Endothelial cell of umbilical vein (primary cell): ENCODE results near the gene PPP1R9B. TPM values are rescaled to one million over a fixed set of nuclear protein-coding genes. Genes with fewer than 3 reads are reported as not detected.

Experiments
- BruUV-seq: library from RNA; stranded (reverse); fragments of 400-500 nt; replicated peaks from 2 replicates; lab custom pipeline; 2021; lab: Mats Ljungman, UMichigan
- CTCF ChIA-PET: fragments of 300-600, 350-600 bp; sonication (Branson Sonifier 250); formaldehyde crosslinking; loops from one replicate; lab custom pipeline; 2021; ENCODE audit warnings: antibody characterized with exemption, inconsistent platforms; lab: Charles Lee
- POLR2A ChIA-PET: fragments of 300-600, 350-600 bp; sonication (Branson Sonifier 250); formaldehyde crosslinking; loops from one replicate; lab custom pipeline; 2021; ENCODE audit warnings: antibody characterized with exemption, inconsistent platforms; lab: Charles Lee
- DNase-seq: peaks from one replicate; pipeline ENCODE4 v3.0.0-alpha.2; 2011; ENCODE audit warnings: low read depth, low spot score
- FAIRE-seq: peaks from 2 replicates; lab custom pipeline; 2011; peaks lifted over from hg19 to GRCh38; lab: Jason Lieb, UNC
- H2AFZ ChIP-seq: 2 replicates; pipeline ENCODE4 v1.6.0; 2012; ENCODE audit warnings: low read depth, low read length, control low read depth, inconsistent platforms
- H3K27ac ChIP-seq: 2 replicates; pipeline ENCODE4 v1.5.1; 2011; ENCODE audit warnings: low read depth, mild to moderate bottlenecking, control low read depth, low read length, moderate library complexity; ENCODE audit not compliant: insufficient read depth
- H3K27me3 ChIP-seq, 2 experiments: 2 replicates each; pipeline versions ENCODE4 v1.6.0 to v1.6.1; 2011; ENCODE audit warnings: low read length in 2 of 2, mixed read lengths in 1 of 2; ENCODE audit not compliant: control insufficient read depth in 2 of 2, insufficient read depth in 2 of 2
- H3K36me3 ChIP-seq, 2 experiments: 2 replicates in 1 of 2; 3 replicates in 1 of 2; pipeline ENCODE4 v1.5.1; 2011; ENCODE audit warnings: low read length in 2 of 2, mild to moderate bottlenecking in 1 of 2, moderate library complexity in 1 of 2; ENCODE audit not compliant: control insufficient read depth in 2 of 2, insufficient read depth in 2 of 2; ENCODE audit errors: extremely low read depth in 1 of 2
- H3K4me1 ChIP-seq: 3 replicates; pipeline ENCODE4 v1.5.1; 2011; ENCODE audit warnings: mild to moderate bottlenecking, low read length; ENCODE audit not compliant: control insufficient read depth, insufficient read depth; ENCODE audit errors: extremely low read depth
- H3K4me2 ChIP-seq: 2 replicates; pipeline ENCODE4 v1.6.1; 2011; ENCODE audit warnings: low read length, control low read depth, mixed read lengths; ENCODE audit not compliant: insufficient read depth
- H3K4me3 ChIP-seq, 3 experiments: fragments of 200-600 bp in 1 of 3; sonication (generic), shearing (Covaris generic) in 1 of 3; replicated peaks in 1 of 3; 2 replicates each; pipeline ENCODE4 v1.5.1; 2011 to 2016; ENCODE audit warnings: control low read depth in 3 of 3, low read length in 3 of 3, mild to moderate bottlenecking in 2 of 3, inconsistent platforms in 1 of 3, low read depth in 1 of 3, moderate library complexity in 1 of 3; ENCODE audit not compliant: insufficient read depth in 1 of 3
- H3K79me2 ChIP-seq: 2 replicates; pipeline ENCODE4 v1.6.0; 2012; ENCODE audit warnings: low read length, inconsistent platforms; ENCODE audit not compliant: control insufficient read depth, insufficient read depth
- H3K9ac ChIP-seq: replicated peaks from 2 replicates; pipeline ENCODE3; 2011; ENCODE audit warnings: low read length, control low read depth; ENCODE audit not compliant: insufficient read depth; ENCODE audit errors: extremely low read depth
- H3K9me1 ChIP-seq: replicated peaks from 3 replicates; pipeline ENCODE4 v1.6.0; 2011; ENCODE audit warnings: mild to moderate bottlenecking, low read length; ENCODE audit not compliant: control insufficient read depth, insufficient read depth; ENCODE audit errors: extremely low read depth
- H3K9me3 ChIP-seq: replicated peaks from 2 replicates; pipeline ENCODE4 v1.5.1; 2012; ENCODE audit warnings: low read length, inconsistent platforms; ENCODE audit not compliant: control insufficient read depth, insufficient read depth
- H4K20me1 ChIP-seq: replicated peaks from 2 replicates; pipeline ENCODE3; 2011; ENCODE audit warnings: mild to moderate bottlenecking, low read length; ENCODE audit not compliant: control insufficient read depth, insufficient read depth; ENCODE audit errors: extremely low read depth
- EZH2 ChIP-seq: IDR thresholded peaks from 2 replicates; pipeline ENCODE4 v1.6.1; 2012; ENCODE audit warnings: borderline replicate concordance, low read depth, mild to moderate bottlenecking, moderate library complexity, low read length, inconsistent platforms; ENCODE audit not compliant: severe bottlenecking
- FOS ChIP-seq: IDR thresholded peaks from 2 replicates; pipeline ENCODE4 v1.6.1; 2011; ENCODE audit warnings: mild to moderate bottlenecking, low read length, moderate library complexity, borderline replicate concordance; ENCODE audit not compliant: insufficient read depth
- GATA2 ChIP-seq: IDR thresholded peaks from 2 replicates; pipeline ENCODE4 v1.7.0; 2011; ENCODE audit warnings: low read depth, mild to moderate bottlenecking, moderate library complexity, mixed read lengths, low read length; ENCODE audit not compliant: insufficient read length, insufficient read depth
- JUN ChIP-seq: IDR thresholded peaks from 2 replicates; pipeline ENCODE4 v1.6.1; 2011; ENCODE audit warnings: borderline replicate concordance, low read depth; ENCODE audit not compliant: insufficient read length, insufficient read depth
- MYC ChIP-seq: IDR thresholded peaks from one replicate; pipeline ENCODE4 v1.6.1; 2011; ENCODE audit warnings: mild to moderate bottlenecking, low read depth, low read length
- POLR2A ChIP-seq: IDR thresholded peaks from 2 replicates; pipeline ENCODE4 v1.6.1; 2012; ENCODE audit warnings: low read depth, mild to moderate bottlenecking, control low read depth, low read length
- POLR2AphosphoS5 ChIP-seq: IDR thresholded peaks from 2 replicates; pipeline ENCODE4 v1.6.1; 2012; ENCODE audit warnings: low read depth, mild to moderate bottlenecking, control low read depth, low read length, moderate library complexity; ENCODE audit not compliant: insufficient read depth
- dilution Hi-C: fragments of 300-500 bp; cut with MboI; formaldehyde crosslinking; loops from one replicate; pipeline ENCODE4 v1.15.0; 2019; ENCODE audit warnings: low sequenced_read_pairs; ENCODE audit not compliant: extremely low pct_ligation_motif_present
- intact Hi-C: fragments of 100-400 bp; cut with micrococcal nuclease; formaldehyde crosslinking; loops from one replicate; pipeline ENCODE4 v1.10.0; 2022
- polyA plus RNA-seq, 4 experiments: library from polyadenylated mRNA; depleted of rRNA in 3 of 4; stranded (reverse) in 3 of 4; unstranded in 1 of 4; fragments of >200 nt; gene quantifications; 2 replicates each; pipeline versions ENCODE4 v1.2.1 to v1.2.3, GENCODE V29; 2011 to 2012; ENCODE audit warnings: missing spikeins in 1 of 4
- total RNA-seq: library from RNA; stranded (reverse); gene quantifications from 2 replicates; pipeline ENCODE4 v1.2.3, GENCODE V29; 2021
- TF ChIP-seq, protein P1 (sequence below): IDR thresholded peaks from 2 replicates; pipeline ENCODE4 v1.6.1; 2011; ENCODE audit not compliant: insufficient read depth, insufficient read length
- TF ChIP-seq, protein P2 (sequence below), 2 donors: IDR thresholded peaks; 1 replicate in 1 of 2; 2 replicates in 1 of 2; pipeline ENCODE4 v1.5.1; 2011; ENCODE audit warnings: low read length in 2 of 2, mild to moderate bottlenecking in 2 of 2, moderate library complexity in 2 of 2, control low read depth in 1 of 2, inconsistent platforms in 1 of 2, low read depth in 1 of 2; ENCODE audit not compliant: insufficient read depth in 1 of 2; ENCODE audit errors: extremely low read depth in 1 of 2

Gene PPP1R9B
- total and polyA plus RNA-seq, 2 donors (not counting 3 experiments of a cell fraction or from before 2014, with no cell fraction given): 20.1 to 60.2 TPM

DNA sequence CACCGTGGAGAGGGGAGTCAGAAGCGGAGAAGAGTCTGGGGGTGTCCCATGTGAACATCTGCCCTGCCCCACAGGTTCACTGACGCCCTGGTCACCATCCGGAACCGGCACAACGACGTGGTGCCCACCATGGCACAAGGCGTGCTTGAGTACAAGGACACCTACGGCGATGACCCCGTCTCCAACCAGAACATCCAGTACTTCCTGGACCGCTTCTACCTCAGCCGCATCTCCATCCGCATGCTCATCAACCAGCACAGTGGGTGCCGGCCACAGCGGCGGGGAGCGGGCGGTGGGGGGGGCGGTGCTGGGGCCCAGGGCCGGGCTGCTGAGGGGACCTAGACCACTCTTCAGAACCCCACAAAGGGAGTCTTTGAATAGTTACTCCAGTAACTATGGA lies 44.7 kb downstream of the PPP1R9B start:
- Histone ChIP-seq H3K27me3 (no peaks in the 10 kb centered on the region), H3K9me1 (no peaks in the 10 kb centered on the region), H3K4me3 (no peak overlapping the region), H4K20me1 (no peaks in the 10 kb centered on the region), H2AFZ (no peak overlapping the region), H3K9me3 (no peaks in the 10 kb centered on the region), H3K4me1 (no peaks in the 10 kb centered on the region), H3K79me2 (no peaks in the 10 kb centered on the region), H3K36me3 (no peaks in the 10 kb centered on the region), H3K9ac (no peak overlapping the region), H3K27ac (no peak overlapping the region), H3K4me2 (no peak overlapping the region)
- BruUV-seq: no TSS peak
- no peak for DNase-seq
- intact Hi-C loops: no loop called here
- TF ChIP-seq FOS: no peak
- no peak for TF ChIP-seq POLR2AphosphoS5
- TF ChIP-seq, protein P1, sequence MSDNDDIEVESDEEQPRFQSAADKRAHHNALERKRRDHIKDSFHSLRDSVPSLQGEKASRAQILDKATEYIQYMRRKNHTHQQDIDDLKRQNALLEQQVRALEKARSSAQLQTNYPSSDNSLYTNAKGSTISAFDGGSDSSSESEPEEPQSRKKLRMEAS: no peak
- TF ChIP-seq, protein P2, sequence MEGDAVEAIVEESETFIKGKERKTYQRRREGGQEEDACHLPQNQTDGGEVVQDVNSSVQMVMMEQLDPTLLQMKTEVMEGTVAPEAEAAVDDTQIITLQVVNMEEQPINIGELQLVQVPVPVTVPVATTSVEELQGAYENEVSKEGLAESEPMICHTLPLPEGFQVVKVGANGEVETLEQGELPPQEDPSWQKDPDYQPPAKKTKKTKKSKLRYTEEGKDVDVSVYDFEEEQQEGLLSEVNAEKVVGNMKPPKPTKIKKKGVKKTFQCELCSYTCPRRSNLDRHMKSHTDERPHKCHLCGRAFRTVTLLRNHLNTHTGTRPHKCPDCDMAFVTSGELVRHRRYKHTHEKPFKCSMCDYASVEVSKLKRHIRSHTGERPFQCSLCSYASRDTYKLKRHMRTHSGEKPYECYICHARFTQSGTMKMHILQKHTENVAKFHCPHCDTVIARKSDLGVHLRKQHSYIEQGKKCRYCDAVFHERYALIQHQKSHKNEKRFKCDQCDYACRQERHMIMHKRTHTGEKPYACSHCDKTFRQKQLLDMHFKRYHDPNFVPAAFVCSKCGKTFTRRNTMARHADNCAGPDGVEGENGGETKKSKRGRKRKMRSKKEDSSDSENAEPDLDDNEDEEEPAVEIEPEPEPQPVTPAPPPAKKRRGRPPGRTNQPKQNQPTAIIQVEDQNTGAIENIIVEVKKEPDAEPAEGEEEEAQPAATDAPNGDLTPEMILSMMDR (IDR thresholded peaks at IDR 0.05; ENCODE audit: extremely low read depth in 1 of 2, insufficient read depth in 1 of 2, low read depth in 1 of 2, low read length in 2 of 2): no peak
- TF ChIP-seq MYC: no peak
- TF ChIP-seq JUN: no peak
- TF ChIP-seq EZH2: no peak
- no peak for TF ChIP-seq POLR2A
- no peak for TF ChIP-seq GATA2
- FAIRE-seq: no peak
- dilution Hi-C loops: no loop called here
- POLR2A ChIA-PET: no interaction called here
- CTCF ChIA-PET: interaction anchor here (1.2 to 4.1 kb wide), 2 partner anchors 12 to 14 kb away, joined by 3 to 29 read pairs; no protein-coding TSS in a partner anchor
